Gastrocnemius medialis (tissue), 4 donors: ENCODE measurements around the gene ZNF625. TPM values are rescaled to one million over a fixed set of nuclear protein-coding genes. Genes with fewer than 3 reads are reported as not detected.
A peak's percentile ranks its signal among the peaks of the same experiment; 100 is the strongest.

ENCODE experiments used
- ATAC-seq, 2 donors: fragments of 150-250 bp; one replicate each; pipeline ENCODE4 v1.9.1; 2016
- DNase-seq, 2 donors: peaks; one replicate each; pipeline ENCODE4 v3.0.0-alpha.2; 2019
- H3K27ac ChIP-seq, 4 donors: fragments of 200-600 bp; sonication (generic); 1 replicate in 1 of 4; 2 replicates in 3 of 4; pipeline ENCODE4 v1.5.1; 2016 to 2018; ENCODE audit warnings: mild to moderate bottlenecking in 2 of 4, moderate library complexity in 1 of 4
- H3K27me3 ChIP-seq, 3 donors: fragments of 200-600 bp; sonication (generic) in 2 of 3; 1 replicate in 1 of 3; 2 replicates in 2 of 3; pipeline versions ENCODE4 v1.5.1 to v1.6.0; 2016 to 2019; ENCODE audit warnings: mild to moderate bottlenecking in 1 of 3, moderate library complexity in 1 of 3
- H3K36me3 ChIP-seq, 2 donors: fragments of 200-600 bp; sonication (generic) in 1 of 2; one replicate each; pipeline ENCODE4 v1.5.1; 2017 to 2018
- H3K4me1 ChIP-seq, 2 donors: fragments of 200-600 bp; sonication (generic) in 1 of 2; one replicate each; pipeline ENCODE4 v1.5.1; 2016 to 2017; ENCODE audit warnings: mild to moderate bottlenecking in 2 of 2
- H3K4me3 ChIP-seq, 4 donors: fragments of 200-600 bp; sonication (generic) in 3 of 4; 1 replicate in 1 of 4; 2 replicates in 3 of 4; pipeline ENCODE4 v1.5.1; 2016 to 2019; ENCODE audit warnings: mild to moderate bottlenecking in 2 of 4
- H3K9me3 ChIP-seq, 3 donors: fragments of 200-600 bp; sonication (generic) in 2 of 3; 1 replicate in 1 of 3; 2 replicates in 2 of 3; pipeline ENCODE4 v1.5.1; 2016 to 2019
- POLR2A ChIP-seq, 2 donors: fragments of 450-650 bp; IDR thresholded peaks; one replicate each; pipeline ENCODE4 v1.6.1; 2017; ENCODE audit warnings: antibody characterized with exemption in 2 of 2, mild to moderate bottlenecking in 2 of 2, moderate library complexity in 2 of 2
- in situ Hi-C, 4 donors: fragments of 200-750 bp; cut with MboI; loops; one replicate each; pipeline versions ENCODE4 v1.15.0 to v1.8.0; 2017; ENCODE audit warnings: low sequenced_read_pairs in 4 of 4
- intact Hi-C: fragments of 100-400 bp; cut with DNase I; formaldehyde crosslinking; loops from one replicate; pipeline ENCODE4 v1.15.1; 2023; ENCODE audit warnings: low total_unique reads
- total RNA-seq, 4 donors: library from RNA; depleted of rRNA; stranded (reverse); fragments of >200 nt; gene quantifications; one replicate each; pipeline versions ENCODE4 v1.1.0 to v1.2.3, GENCODE V29; 2016
- TF ChIP-seq, protein P1 (sequence below), 5 experiments: fragments of 450-650 bp in 3 of 5; fragments of 200-600 bp in 2 of 5; sonication (generic) in 2 of 5; IDR thresholded peaks in 4 of 5; conservative IDR thresholded peaks in 1 of 5; 1 replicate in 4 of 5; 2 replicates in 1 of 5; pipeline ENCODE4 v1.5.1; 2016 to 2019; ENCODE audit warnings: antibody characterized with exemption in 5 of 5, mild to moderate bottlenecking in 3 of 5, moderate library complexity in 3 of 5

The ZNF625 gene
- total RNA-seq, 4 donors from 2014 or later, result 0.22 to 1.4 (median 0.50) TPM

DNA sequence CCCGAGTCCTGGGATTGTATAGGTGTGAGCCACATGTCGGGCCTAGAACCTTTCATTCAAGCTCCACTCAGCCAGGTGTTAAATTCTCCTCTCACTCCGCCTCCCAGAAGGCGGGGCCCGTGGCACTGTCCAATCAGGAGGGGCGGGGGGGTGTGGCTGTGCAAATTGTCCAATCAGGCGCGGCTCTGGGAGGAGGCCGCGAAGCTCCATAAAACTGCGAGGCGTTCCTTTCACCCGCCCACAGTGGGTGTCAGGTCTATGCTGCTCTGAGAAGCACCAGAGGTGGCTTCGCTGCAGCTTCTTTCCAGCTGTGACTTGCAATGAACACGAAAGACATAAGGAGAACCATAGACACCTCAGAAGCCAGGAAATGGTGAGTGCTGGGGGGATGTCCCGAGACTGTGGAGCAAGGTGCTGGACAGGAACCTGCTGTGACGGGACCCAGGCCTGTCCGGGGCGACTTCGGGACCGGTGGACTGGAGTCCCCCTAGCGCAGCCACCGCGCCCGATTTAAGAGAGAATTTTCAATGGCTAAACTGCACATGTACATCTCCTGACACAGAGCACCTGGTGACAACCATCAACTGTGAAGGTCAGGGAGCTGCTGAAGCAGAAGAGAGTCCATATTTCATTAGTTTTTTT is 3.4 kb upstream of the ZNF625 start:
- Histone ChIP-seq H3K27me3 (peaks cover 0 to 23% (median 10%) of the 10 kb centered on the region in 3 donors), H3K27ac (no peak overlapping the region), H3K4me3 (no peak overlapping the region), H3K36me3 (peaks cover 0 to 4% of the 10 kb centered on the region in 2 donors), H3K4me1 (peaks cover 6 to 19% of the 10 kb centered on the region in 2 donors), H3K9me3 (no peaks in the 10 kb centered on the region)
- in situ Hi-C loops, result no loop called here
- no peak for TF ChIP-seq POLR2A (IDR thresholded peaks at IDR 0.05)
- TF ChIP-seq, protein P1, sequence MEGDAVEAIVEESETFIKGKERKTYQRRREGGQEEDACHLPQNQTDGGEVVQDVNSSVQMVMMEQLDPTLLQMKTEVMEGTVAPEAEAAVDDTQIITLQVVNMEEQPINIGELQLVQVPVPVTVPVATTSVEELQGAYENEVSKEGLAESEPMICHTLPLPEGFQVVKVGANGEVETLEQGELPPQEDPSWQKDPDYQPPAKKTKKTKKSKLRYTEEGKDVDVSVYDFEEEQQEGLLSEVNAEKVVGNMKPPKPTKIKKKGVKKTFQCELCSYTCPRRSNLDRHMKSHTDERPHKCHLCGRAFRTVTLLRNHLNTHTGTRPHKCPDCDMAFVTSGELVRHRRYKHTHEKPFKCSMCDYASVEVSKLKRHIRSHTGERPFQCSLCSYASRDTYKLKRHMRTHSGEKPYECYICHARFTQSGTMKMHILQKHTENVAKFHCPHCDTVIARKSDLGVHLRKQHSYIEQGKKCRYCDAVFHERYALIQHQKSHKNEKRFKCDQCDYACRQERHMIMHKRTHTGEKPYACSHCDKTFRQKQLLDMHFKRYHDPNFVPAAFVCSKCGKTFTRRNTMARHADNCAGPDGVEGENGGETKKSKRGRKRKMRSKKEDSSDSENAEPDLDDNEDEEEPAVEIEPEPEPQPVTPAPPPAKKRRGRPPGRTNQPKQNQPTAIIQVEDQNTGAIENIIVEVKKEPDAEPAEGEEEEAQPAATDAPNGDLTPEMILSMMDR (IDR thresholded peaks at IDR 0.05 in 4 of 5, conservative IDR thresholded peaks at IDR 0.05 in 1 of 5), result no peak
- ATAC-seq, result no peak
- intact Hi-C loops, result no loop called here
- DNase-seq, result no peak

GRCh38 chr19:12155324-12155860 is 1.1 kb downstream of the ZNF625 start:
- Histone ChIP-seq H3K36me3 (no peaks in the 10 kb centered on the region), H3K27me3 (peaks cover 0 to 30% (median 10%) of the 10 kb centered on the region in 3 donors), H3K27ac (peak overlapping the region in 2 of 4 donors; percentile 64 to 71), H3K4me1 (peaks cover 0 to 3% of the 10 kb centered on the region in 2 donors), H3K4me3 (peak overlapping the region; percentile 64 to 87 (median 70)), H3K9me3 (no peaks in the 10 kb centered on the region)
- intact Hi-C loops (no loop called here), in situ Hi-C loops (no loop called here)
- no peak for ATAC-seq
- no peak for DNase-seq
- TF ChIP-seq, protein P1 (IDR thresholded peaks at IDR 0.05 in 4 of 5, conservative IDR thresholded peaks at IDR 0.05 in 1 of 5), result no peak
- TF ChIP-seq POLR2A (IDR thresholded peaks at IDR 0.05), result no peak

DNA sequence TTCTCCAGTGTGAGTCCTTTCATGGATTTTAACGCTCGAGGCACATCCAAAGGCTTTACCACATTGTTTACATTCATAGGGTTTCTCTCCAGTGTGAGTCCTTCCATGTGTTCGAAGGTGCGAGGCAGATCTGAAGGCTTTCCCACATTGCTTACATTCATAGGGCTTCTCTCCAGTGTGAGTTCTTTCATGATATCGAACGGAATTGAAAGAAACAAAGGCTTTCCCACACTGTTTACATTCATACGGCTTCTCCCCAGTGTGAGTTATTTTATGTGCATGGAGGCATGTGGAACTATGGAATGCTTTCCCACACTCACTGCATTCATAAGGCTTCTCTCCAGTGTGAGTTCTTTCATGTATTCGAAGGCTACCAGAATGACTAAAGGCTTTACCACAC is 11.2 kb downstream of the ZNF625 start:
- in situ Hi-C loops, result loop anchor here in 3 of 4 donors (10.0 to 25.0 kb wide), 4 partner anchors 91 to 351 kb away; partner anchors contain the start of genes ZNF491 (in 2 of the 3), ZNF69 (in 1 of the 3) and ZNF878 (in 1 of the 3)
- H3K36me3 ChIP-seq, result peaks cover 0 to 20% of the 10 kb centered on the region in 2 donors
- intact Hi-C loops, result no loop called here
- TF ChIP-seq POLR2A (IDR thresholded peaks at IDR 0.05), result no peak
- TF ChIP-seq, protein P1 (IDR thresholded peaks at IDR 0.05 in 4 of 5, conservative IDR thresholded peaks at IDR 0.05 in 1 of 5), result no peak
- H3K27ac ChIP-seq, result no peak overlapping the region
- H3K27me3 ChIP-seq, result no peaks in the 10 kb centered on the region
- no peak overlapping the region for H3K4me3 ChIP-seq
- H3K4me1 ChIP-seq, result peaks cover 4 to 7% of the 10 kb centered on the region in 2 donors
- no peak for DNase-seq
- H3K9me3 ChIP-seq, result no peaks in the 10 kb centered on the region
- no peak for ATAC-seq

DNA sequence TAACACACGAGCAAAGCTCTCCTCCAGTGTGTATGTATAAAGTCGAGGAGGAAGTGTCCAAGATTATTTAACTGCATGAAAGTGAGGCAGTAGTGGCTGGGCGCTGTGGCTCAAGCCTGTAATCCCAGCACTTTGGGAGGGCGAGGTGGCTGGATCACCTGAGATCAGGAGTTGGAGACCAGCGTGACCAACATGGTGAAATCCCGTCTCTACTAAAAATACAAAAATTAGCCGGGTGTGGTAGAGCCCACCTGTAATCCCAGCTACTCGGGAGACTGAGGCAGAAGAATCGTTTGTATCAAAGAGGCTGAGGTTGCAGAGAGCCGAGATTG is 15.2 kb downstream of the ZNF625 start:
- ATAC-seq (no peak), DNase-seq (no peak)
- Histone ChIP-seq H3K27ac (no peak overlapping the region), H3K9me3 (no peaks in the 10 kb centered on the region), H3K4me1 (peaks cover 4 to 16% of the 10 kb centered on the region in 2 donors), H3K27me3 (no peaks in the 10 kb centered on the region), H3K4me3 (no peak overlapping the region), H3K36me3 (peaks cover 0 to 21% of the 10 kb centered on the region in 2 donors)
- TF ChIP-seq, protein P1 (IDR thresholded peaks at IDR 0.05 in 4 of 5, conservative IDR thresholded peaks at IDR 0.05 in 1 of 5), result peak in 1 of 5 experiments; percentile 9
- no peak for TF ChIP-seq POLR2A (IDR thresholded peaks at IDR 0.05)
- intact Hi-C loops (loop anchor here (1.0 to 2.0 kb wide), 4 partner anchors 51 to 260 kb away; no protein-coding TSS in a partner anchor), in situ Hi-C loops (loop anchor here (5.0 to 25.0 kb wide), 7 partner anchors 79 to 347 kb away; partner anchors contain the start of genes ZNF491 (in 3 of the 4), ZNF69 (in 1 of the 4), ZNF844 (in 1 of the 4) and ZNF878 (in 1 of the 4))
